Activated T-cell treated with anti-CD3 and anti-CD28 coated beads for 24 hours (primary cell): ENCODE results near the gene EPHA8.

ENCODE experiments used
- DNase-seq: peaks from one replicate; pipeline ENCODE4 v3.0.0-alpha.2; 2020; ENCODE audit warnings: low read depth

EPHA8 gene

DNA sequence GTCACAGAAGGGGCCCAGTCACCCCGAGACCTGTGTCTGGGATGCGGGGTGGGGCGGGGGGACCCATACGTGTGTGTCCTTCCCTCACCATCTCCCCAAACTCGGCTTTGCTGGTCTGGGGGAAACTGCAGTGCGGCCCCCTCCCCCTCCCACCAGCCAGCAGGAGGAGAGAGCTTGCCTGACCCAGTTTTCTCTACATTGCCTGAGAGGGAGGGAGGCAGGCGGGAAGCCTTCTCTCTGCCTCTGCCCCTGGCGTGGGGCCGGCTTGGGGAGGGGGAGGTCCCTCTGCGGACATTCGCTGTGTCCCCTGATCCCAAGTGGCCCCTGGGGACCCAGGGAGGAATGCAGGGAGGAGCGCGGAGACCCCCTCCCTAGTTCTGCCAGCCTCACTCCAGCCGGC, 3.9 kb downstream of the EPHA8 start:
- no peak for DNase-seq

DNA sequence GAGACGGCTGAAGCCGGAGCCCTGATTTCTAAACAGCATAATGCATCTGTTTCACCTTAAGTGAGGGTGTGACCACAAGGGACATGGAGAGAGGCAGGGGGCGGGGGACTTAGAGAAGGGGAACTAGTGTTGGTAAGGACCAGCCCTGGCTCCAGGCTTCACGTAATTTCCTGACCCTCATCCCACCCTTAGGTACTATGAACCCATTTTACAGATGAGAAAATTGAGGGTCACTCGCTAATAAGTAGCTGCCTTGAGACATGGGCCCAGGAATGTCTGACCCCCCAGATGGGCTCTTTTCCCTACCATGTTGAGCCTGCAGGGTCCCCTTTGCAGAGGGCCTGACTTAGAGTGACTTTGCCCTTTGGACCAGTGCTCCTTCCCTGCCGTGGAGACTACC, 4.7 kb downstream of the EPHA8 start:
- DNase-seq, result no peak

DNA sequence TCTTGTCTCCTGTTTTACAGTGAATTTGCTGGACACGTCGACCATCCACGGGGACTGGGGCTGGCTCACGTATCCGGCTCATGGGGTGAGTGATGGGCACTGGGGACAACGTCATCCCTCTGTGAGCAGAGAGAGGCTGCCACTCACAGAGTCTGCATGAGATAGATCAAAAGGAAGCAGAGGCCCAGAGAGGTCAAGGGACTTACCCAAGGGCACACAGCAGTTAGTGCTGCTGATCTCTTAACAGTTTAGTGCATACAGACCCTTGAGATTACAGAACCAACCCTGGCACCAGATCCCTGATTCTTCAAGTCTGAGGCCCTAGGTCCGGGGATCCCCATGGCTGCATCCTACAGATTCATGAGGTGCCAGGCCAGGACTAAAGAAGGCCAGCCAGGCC, 6.0 kb downstream of the EPHA8 start:
- DNase-seq, result no peak

DNA sequence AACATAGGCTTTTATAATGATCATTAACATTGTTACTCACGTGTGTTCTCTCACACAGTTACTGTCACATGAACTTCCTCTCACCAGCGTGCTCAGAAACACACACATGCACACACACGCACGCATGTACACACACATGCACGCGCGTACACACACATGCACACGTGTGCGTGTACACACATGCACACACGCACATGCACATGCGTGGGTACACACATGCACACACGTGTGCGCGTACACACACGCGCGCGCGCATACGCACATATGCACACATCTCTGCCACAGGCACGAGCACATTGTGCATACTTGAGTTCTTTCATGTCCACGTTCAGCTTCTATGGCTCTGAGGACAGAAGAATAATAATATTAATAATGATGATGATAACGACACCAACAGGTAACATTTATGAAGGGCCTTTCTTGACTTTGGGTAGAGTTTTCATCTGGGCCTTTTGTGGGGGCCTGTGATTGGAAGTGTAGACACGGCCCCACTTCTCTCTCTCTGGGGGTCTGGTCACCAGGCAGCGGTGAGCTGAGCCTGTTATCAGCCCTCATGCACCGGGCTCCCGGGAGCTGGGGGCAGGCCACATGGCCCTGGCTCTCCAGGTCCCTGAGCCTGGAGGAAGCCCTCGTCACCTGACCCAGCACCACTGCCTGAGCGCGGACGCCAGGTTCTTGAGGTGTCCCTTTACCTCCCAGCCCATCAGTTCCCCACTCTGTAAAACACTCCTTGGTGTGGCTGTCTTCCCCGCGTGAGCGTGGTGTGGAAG, 7.0 kb downstream of the EPHA8 start:
- DNase-seq, result no peak

DNA sequence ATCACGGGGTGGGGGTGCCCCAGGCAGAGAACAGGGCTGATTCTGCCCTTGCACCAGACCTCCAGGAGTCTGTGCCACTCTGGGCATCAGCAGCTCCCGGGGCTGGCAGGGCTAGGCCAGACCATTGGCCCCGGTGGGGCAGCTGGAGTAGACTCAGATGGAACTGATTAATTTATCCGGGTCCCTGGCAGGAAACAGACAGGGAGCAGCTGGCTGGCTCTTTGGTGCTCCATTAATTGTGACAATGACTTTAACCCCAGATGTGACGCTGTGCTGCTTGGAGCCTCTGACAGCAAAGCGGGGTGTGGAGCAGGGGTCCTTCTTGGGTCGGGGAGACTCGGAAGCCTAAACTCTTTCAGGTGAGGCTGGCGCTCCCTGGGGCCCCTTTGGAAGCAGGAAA, 9.5 kb downstream of the EPHA8 start:
- no peak for DNase-seq

DNA sequence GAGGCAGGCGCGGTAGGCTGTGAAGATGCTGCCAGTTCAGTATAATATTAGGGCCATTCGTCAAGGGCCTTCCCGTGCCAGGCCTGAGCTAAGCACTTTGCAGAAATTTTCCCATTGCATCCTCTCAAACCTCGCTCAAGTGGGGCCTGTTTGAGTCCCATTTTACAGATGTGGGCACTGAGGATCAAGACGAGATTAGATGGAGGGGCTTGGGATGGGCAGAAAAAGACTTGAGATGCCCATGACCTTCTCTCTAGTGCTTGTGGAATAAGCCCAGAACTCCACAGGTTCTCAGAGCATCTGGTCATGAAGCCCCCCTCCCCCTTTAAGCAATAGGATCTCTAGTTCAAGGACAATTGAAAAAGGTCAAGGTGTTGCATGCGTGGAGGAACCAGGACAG, 9.9 kb downstream of the EPHA8 start:
- no peak for DNase-seq

DNA sequence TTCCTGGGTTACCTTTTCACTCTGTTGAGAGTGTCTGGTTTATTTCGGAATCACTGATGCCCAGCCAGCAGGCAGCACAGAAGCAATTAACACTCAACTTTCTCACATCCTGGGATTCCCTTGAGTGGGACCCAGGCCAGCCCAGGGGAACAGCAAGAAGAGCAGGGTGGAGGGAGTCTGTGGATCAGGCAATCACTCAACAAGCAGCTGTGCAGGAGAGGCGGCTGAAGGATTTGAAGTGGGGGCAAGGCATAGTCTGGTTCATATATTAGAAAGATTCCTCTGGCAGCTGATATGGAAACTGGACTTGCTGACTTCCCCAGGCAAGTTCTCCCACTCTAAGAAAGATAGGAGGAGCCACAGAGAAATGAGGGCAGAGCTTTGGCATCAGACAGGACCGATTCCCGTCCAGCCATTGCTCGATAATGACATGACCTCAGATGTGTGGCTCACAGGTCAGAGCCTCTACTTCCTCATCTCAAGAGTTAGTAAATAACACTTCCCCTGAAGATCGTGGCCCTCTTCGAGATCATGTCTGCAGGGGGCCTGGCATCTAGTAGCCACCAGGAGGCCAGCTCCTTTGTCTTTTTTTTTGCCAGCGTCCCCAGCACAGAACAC, 12.4 kb downstream of the EPHA8 start:
- no peak for DNase-seq

DNA sequence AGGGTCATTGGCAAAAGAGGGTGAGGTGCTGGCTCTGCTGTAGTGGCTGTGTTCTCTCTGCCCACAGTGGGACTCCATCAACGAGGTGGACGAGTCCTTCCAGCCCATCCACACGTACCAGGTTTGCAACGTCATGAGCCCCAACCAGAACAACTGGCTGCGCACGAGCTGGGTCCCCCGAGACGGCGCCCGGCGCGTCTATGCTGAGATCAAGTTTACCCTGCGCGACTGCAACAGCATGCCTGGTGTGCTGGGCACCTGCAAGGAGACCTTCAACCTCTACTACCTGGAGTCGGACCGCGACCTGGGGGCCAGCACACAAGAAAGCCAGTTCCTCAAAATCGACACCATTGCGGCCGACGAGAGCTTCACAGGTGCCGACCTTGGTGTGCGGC, 12.9 kb downstream of the EPHA8 start:
- no peak for DNase-seq

DNA sequence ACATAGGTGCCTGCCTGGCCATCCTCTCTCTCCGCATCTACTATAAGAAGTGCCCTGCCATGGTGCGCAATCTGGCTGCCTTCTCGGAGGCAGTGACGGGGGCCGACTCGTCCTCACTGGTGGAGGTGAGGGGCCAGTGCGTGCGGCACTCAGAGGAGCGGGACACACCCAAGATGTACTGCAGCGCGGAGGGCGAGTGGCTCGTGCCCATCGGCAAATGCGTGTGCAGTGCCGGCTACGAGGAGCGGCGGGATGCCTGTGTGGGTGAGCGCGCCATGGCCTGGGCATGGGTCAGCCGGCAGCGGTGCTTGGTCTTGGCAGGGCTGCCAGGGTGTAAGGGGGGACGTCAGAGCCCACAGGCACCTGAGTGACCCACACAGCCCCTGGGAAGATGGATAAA, 13.3 kb downstream of the EPHA8 start:
- DNase-seq, result no peak

DNA sequence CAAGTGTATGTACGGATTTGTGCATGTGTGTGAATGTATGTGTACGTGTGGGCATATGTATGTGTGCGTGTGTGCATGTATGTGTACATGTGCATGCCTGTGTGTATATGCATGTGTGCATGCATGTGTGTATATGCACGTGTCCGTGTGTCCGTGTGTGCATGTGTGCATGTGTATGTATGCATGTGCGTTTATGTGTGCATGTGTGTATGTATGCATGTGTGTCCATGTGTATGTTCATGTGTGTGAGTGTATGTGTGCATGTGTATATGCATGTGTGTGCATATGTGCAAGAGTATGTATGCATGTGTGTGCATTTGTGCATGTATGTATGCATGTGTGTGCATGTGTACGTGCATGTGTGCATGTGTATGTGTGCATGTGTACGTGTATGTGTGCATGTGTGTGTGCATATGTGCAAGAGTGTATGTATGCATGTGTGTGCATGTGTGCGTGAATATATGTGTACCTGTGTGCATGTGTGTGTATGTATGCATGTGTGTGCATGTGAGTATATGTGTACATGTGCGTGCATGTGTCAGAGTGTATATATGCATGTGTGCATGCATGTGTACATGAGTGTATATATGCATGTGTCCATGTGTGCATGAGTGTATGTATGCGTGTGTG, 15.6 kb downstream of the EPHA8 start:
- DNase-seq, result no peak

DNA sequence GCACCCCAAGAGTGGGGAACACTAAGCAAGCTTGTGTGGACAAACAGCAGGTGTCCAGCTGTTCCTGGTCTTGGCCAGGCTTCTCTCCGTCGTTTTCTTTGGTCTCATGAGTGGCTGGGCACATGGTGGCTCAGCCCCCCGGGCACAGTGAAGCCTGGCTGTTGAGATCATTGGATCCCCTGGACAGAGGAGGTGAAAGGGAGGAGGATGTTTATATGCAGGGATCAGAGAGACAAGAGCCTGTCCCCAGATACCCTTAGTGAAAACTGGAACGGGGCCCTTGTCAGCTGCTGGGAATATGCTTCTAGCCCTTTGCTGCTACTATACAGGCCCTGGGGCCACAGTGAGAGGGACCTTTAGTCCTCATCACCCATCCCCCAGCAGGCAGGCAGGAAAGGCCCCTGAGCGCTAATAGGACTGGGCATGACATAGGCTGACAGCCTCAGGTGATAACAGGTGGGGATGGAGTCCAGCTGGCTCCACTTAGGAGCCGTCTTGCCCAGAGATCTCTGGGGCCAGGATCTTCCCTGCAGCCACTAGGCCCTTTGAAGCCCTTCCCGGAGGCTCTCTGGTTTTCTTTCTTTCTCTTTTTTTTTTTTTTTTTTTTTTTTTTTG, 16.4 kb downstream of the EPHA8 start:
- no peak for DNase-seq

DNA sequence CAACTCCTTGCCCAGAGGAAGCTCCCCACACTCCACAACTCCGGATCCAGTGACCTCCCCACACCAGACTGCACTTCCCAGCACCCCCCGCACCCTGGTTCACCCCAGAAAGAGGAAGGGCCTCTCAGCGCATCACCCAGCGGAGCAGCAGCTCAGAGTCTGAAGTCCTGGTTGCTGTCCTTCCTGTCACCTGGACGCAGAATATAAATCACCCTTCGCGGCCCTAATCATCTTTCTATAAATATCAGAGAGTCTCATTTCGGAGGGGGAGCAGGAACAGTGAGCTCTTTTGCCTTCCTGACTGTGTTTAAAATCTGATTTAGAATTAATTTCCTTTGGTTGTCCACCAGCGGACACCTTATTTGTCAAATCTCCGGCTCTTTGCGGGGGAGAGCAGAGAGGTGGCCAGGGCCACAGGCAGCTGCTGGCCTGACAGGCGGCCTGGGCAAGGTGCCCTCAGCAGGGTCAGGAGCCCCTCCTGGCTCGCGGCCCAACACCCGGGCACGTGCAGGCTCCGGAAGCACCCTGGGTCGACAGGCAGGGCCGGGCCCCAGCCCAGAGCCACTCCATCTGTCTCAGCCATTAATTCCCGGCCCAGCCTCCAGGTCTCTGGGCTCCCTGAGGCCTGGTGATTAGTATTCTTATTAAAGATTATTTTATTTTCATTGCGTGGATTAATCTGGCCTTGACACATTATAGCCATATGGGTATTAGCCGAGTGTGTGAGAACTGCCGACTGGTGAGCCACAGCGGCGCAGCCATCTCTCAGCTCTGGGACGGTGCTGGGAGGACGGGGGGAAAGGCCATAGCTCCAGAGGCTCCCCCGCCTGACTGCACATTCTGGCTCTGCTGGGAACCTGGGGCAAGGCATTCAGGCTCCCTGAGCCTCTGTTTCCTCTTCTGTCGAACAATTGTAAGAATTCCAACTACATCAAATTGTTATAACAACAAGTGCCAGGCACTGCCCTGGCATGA, 19.7 kb downstream of the EPHA8 start:
- DNase-seq, result no peak

DNA sequence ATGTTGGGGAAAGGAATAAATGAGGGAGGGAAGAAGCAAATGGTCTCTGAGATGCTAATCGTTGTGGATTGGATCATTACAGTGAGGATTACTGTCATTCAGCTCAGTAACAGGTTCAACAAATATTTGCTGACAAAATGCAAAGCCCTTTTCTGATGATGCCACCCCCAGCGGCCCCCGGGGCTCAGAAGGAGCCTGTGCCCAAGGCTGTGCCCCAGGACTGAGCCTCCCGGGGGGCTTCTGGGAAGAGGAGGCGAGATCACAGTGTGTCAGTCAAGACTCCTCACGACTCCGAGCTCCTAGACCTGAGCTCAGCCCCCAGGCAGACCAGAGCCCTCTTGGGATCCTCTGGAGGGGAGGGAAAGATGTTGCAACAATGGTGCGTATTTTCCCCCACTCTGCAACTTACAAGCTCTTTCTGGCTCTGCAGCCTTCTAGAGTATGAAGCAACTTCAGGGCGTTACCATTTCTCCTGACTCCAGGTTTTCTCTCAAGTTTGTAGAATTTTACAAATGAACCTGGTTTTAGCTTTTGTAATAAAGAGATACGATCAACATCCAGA, 20.8 kb downstream of the EPHA8 start:
- no peak for DNase-seq

DNA sequence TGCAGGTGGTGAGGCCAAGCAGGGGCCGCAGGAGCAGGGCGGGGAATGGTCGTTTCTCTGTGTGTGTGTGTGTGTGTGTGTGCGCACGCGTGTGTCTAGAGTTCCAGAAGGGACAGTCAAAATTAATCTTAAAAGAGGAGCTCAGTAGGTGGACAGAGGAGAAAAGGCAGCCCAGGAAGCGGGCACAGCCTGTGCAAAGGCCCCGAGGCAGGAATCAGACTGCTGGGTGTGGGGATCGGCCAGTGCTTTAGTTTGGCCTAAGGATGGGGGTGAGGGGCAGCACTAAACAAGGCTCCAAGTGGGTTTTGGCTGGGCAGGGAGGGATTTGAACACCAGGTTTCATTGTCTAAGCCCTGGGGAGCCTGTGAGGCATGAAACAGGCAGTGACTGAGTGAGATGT, 21.7 kb downstream of the EPHA8 start:
- DNase-seq, result no peak

DNA sequence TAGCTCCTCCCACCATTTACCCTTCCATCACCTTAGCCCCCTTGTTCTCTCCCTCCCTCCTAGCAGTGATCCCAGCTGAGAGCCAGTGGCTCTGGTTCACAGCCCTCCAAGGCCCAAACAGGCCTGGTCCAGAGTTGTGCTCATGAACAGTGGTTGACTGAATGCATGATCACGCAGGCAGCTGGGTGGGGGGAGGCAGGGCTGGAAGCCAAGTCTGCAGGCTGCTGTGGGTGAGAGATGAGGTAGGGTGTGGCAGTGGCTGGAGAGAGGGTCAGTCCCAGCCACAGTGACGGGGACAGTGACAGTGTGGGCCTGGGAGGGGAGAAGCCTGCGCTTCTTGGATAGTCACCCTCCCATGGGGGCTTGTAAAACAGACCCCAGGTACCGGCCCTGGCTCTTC, 22.2 kb downstream of the EPHA8 start:
- DNase-seq, result no peak

DNA sequence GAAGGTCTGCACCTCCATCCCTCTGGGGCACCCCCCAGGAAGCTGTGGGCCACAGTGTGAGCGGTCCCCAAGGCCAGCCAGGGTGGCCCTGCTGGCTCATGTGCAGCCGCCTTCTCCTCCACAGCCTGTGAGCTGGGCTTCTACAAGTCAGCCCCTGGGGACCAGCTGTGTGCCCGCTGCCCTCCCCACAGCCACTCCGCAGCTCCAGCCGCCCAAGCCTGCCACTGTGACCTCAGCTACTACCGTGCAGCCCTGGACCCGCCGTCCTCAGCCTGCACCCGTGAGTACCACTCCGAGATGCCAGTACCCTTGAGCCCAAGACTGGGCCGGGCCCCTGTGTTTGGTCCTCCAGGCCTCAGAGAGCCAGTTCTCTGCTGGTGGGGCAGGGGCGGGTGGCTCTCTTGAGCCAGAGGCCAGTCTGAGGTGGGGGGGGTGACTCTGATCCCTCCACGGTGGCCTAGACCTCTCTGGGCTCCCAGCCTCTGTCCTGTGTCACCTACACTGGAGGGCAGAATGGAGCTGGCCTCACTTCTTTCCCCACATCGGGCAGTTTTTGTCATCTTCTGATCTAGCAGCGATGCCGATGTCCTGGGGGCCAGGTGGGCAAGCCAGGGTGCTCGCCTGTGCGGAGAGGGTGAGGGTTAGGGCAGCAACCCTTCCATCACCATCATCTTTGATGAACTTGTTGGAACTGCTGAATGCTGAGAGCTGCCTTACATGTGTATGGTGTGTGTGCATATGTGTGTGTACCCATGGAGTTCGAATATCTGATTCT, 23.3 kb downstream of the EPHA8 start:
- no peak for DNase-seq

DNA sequence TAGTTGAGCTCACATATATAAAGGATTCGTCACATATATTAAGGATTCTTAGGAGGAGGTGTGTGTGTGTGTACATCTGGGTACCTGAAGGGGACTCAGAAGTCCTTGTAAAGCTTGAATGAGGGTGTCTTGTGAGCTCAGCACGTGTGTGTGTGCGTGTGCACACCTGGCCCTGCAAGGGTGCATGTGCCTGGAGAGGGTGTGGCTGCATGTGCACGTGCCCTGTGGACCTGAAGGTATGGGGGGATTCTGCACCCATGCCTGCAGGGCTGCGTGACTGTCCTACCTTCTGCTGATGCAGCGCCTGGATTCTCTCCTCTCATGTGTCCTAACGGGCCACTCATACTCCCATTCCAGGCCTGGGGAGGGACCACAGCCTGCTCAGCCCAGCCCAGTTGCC, 24.0 kb downstream of the EPHA8 start:
- no peak for DNase-seq

DNA sequence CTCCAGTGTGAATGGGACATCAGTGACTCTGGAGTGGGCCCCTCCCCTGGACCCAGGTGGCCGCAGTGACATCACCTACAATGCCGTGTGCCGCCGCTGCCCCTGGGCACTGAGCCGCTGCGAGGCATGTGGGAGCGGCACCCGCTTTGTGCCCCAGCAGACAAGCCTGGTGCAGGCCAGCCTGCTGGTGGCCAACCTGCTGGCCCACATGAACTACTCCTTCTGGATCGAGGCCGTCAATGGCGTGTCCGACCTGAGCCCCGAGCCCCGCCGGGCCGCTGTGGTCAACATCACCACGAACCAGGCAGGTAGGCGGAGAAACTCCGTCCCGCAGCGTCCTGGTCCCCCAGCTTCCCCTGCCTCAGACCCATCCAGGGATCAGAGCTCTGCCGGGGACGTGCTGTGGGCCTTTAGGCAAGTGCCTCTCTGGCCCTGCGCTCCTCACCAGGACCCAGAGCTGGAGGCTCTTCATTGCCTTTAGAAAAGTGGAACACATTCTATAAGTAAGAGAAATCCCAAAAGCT, 25.7 kb downstream of the EPHA8 start:
- DNase-seq, result no peak

DNA sequence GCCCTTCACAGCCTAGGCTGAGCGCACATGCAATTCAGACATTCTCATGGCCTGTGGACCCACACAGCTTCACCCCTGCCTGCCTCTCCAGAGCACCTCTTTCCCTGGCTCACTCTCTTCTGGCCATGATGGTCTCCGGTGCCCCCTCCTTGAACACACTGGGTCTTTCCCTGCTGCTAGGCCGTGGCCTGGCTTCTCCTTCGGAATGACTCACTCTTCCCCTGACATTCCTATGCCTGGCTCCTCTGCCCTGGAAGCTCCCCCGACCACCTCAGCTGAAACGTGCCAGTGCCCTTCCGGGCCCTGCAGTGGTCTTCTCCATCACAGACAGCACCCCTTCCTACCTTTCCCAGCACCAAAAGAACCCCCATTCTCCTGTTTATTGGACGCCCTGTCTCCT, 28.3 kb downstream of the EPHA8 start:
- no peak for DNase-seq

DNA sequence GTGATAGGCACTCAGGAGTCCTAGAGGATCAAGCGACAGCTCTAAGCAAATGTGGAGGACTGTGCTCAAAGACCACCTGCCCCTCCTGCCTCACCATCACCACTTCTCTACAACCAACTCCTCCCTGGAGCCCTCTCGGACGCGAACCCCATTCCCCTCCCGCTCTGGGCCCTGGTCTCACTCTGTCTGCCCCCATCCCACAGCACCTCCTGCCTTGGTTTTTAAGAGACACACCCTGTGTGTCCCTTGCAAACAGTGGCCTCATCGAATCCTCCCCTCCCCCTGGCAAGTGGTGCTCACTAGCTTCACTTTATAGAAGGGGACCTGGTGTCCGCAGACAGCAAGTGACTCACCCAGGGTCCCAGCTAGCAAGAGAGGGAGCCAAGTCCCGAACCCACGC, 28.8 kb downstream of the EPHA8 start:
- DNase-seq, result no peak
